GM19438 (cell line): Measurements from ENCODE around the gene NAALADL1.
A peak's percentile ranks its signal among the peaks of the same experiment; 100 is the strongest.
"Not testable (repeated sequence)": the region's sequence is repeated elsewhere in the genome, so short reads cannot be mapped to it uniquely, and the experiment has no call there.

Experiments
- ATAC-seq: cut with Tn5 transposase; IDR thresholded peaks from one replicate; pipeline ENCODE4 v1.9.1; 2021; ENCODE audit warnings: low read depth; ENCODE audit not compliant: unreplicated experiment

NAALADL1 gene

DNA sequence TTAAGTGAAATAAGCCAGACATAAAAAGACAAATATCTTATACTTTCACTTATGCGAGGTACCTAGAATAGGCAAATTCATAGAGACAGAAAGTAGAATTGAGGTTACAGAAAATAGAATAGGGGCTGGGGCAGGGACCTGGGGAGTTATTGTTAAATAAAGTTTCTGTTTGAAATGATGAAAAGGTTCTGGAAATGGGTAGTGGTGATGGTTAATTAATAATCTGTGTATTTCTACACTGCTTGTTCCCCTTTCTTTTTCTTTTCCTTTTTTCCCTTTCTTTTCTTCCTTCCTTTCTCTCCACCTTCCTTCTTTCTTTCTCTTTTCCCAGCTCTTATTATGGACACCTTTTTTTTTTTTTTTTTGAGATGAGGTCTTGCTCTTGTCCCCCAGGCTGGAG, 2.8 kb downstream of the NAALADL1 start:
- no peak for ATAC-seq

GRCh38 chr11:65053827-65054508, 4.4 kb downstream of the NAALADL1 start:
- ATAC-seq = no peak

DNA sequence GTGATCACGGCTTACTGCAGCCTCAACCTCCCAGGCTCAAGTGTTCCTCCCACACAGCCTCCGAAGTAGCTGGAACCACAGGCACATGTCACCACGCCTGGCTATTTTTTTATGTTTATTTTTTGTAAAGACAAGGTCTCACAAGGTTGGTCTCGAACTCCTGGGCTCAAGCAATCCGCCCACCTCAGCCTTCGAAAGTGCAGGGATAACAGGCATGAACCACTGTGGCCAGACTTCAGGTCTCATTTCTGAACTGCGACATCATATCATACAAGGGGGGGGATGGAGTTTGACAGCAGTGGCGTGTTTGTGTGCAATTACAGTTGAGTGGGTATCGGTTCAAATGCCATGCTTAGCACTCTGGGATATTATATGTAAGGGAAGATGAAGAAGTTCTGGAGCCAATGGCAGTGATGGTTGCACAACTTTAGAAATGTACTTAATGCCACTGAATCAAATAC, 6.9 kb downstream of the NAALADL1 start:
- no peak for ATAC-seq

- ATAC-seq = no peak
These were observed 10.6 kb downstream of the NAALADL1 start for GRCh38 chr11:65047581-65048422.

DNA sequence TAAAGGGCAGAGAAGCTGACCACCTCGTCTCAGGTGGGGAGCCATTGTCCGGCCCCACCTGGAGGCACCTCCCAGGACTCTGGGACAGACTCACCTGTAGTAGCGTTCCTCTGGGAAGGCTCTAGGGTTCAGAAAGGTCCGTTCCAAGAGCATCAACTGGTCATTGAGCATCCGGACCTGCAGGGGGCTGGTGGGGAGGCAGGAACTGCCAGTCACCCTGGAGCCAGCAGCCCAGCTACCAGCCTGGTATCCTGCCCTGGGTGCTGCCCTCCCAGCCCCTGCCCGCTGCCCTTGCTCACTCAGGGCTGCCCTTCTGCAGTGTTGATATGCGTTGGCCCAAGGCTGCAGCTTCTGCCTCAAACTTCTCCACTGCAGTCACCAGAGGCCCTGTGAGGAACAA, 12.6 kb downstream of the NAALADL1 start:
- ATAC-seq = no peak

DNA sequence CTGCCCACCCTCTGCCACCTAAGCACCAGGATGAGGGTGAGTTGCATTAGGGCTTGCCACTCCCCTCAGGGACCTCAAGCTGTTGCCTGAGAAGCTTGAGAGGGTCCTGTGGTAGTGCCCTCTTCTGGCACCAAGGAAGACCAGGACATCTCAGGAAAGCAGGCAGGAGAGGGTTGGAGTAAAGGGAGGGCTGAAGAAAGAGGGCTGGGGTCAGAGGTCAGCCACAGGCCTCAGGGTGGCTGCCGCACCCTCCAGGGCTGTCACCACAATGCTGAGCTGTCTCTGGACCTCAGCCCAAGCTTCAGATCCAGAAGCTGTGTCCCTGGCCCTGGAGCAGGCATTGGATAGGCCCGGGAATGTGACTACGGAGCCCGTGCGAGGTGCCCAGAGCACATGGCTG, 13.3 kb downstream of the NAALADL1 start:
- ATAC-seq = no peak

- no peak for ATAC-seq
These were observed 14.4 kb downstream of the NAALADL1 start for GRCh38 chr11:65043881-65044501.

GRCh38 chr11:65042891-65043290, 15.5 kb downstream of the NAALADL1 start:
- no peak for ATAC-seq

- ATAC-seq = peak; percentile 89
These were observed 17.3 kb downstream of the NAALADL1 start, which contains the start of gene SAC3D1 for GRCh38 chr11:65040847-65041622. Gene SAC3D1 (plus strand): TSS chr11:65041210. CDS start chr11:65041293, 83 bp downstream.

- ATAC-seq = no peak
These were observed 17.9 kb downstream of the NAALADL1 start for GRCh38 chr11:65040520-65040846.

GRCh38 chr11:65036931-65037330, 21.4 kb downstream of the NAALADL1 start:
- no peak for ATAC-seq

DNA sequence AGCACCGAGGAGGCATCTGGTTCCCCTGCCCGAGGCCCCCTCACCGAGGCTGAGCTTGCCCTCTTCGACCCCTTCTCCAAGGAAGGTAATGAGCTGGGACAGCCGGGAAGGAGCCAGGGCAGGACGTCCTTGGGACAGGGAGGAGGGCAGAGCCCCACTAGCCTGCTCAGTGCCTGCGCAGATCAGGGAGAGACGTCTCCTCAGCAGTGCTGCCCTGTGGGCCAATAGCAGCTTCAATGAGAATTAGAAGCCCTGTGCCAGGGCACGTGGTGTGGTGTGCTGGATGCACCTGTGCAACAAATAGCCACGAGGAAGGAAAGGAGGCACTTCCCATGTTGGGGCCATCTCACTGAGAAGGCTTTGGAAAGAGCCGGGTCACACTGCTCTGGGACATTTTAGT, 22.8 kb downstream of the NAALADL1 start:
- no peak for ATAC-seq

GRCh38 chr11:65034423-65034822, 23.9 kb downstream of the NAALADL1 start:
- ATAC-seq = no peak

DNA sequence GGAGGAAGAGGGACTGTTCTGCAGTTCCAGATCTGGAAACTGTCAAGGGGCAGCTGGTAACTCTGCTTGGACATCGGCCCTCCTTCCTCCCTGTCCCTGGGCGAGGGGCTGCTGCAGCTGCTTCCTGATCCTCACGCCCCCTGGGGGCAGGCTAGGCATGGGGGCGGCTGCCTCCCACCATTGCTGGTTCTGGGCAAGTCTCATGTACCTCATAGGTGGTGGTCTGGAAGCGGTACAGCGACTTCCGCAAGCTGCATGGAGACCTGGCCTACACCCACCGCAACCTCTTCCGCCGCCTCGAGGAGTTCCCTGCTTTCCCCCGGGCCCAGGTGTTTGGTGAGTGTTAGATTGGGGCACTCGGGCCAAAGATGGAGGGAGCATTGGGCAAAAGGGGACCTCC, 26.1 kb downstream of the NAALADL1 start:
- no peak for ATAC-seq

- ATAC-seq = peak; percentile 93
These were observed 30.9 kb downstream of the NAALADL1 start, which contains the start of gene SNX15 for GRCh38 chr11:65027213-65028067. Gene SNX15 (plus strand): TSS chr11:65027439. CDS start chr11:65027538, 99 bp downstream.

DNA sequence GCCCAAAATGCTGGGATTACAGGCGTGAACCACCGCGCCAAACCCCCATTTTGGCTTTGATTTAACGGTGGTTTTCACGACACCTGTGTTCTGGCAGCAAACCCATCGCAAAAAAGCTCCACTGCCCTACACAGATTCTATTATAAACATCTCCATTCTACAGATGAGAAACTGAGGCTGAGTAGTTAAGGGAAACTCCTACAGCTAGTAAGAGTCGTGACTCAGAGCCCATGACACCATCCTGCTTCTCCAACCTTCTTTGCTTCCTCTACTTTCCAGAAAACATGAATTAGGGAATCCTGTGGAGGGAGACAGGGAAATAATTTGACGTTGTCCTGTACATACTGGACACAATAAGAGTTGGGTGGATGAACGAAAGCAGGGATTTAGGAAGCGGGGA, 31.5 kb downstream of the NAALADL1 start:
- no peak for ATAC-seq

DNA sequence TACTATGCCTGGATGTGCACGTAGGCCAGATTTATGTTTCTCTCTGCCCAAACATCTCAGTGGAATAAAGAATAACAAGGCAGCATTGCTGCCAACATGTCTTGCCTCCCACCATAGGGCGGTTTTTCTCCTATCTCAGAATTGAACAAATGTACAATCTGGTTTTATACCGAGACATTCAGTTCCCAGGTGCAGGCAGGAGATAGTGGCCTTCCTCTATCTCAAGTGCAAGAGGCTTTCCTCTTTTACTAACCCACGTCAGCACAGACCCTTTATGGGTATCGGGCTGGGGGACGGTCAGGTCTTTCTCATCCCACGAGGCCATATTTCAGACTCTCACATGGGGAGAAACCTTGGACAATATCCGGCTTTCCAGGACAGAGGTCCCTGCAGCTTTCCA, 34.9 kb downstream of the NAALADL1 start:
- not testable (repeated sequence) for ATAC-seq

DNA sequence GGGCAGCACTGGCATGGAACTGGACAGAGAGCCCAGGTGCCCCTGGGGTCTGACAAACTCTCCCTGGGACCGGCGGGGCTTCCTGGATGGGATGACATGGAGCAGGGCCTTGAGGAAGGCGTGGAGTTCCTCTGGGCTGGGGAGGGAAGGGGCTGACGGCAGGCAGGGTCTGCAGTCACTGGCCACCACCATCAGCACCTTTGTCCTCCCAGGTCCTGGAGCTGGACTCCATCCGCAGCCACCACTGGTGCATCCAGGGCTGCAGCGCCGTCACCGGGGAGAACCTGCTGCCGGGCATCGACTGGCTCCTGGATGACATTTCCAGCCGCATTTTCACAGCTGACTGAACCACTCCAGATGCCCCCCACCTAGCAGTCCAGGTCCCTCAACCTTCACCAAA, 36.8 kb downstream of the NAALADL1 start:
- ATAC-seq = no peak

GRCh38 chr11:65021003-65021402, 37.4 kb downstream of the NAALADL1 start:
- ATAC-seq = no peak

GRCh38 chr11:65019824-65020223, 38.5 kb downstream of the NAALADL1 start:
- ATAC-seq = no peak
